ENCODE data around the gene PRDM16. TPM values are rescaled to one million over a fixed set of nuclear protein-coding genes. Genes with fewer than 3 reads are reported as not detected.

Gene PRDM16
- total RNA-seq, 1 donor from 2014 or later, result not detected

DNA sequence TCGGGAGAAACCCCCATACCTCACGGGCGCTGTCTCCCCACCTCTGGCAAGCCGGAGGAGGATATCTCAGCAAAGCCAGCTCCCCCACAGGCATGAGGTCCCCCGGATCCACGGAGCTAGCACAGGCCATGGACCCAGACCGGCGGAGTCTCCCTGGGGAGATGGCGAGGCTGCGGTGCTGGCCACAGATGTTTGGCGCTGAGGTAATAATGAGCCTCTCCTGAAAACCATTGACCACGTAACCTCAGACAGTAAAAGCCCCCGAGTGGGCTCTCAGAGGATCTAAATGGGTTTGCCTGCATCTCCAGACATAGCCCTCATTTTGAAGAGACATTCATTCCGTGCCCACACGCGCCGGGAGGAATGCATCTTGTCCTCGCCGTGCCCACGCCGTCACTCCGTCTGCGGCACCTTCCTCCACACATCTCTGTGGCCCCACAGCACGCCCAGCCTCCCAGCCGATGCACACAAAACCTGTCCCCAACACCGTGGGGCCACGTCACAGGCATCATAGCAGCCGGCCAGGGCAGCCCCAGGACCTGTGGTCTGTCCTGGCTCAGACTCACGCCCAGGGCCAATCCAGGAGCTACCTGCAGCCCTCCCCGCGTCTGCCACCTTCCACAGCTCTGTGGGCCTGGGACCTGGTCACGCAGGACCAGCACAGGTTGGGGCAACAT is 150.9 kb downstream of the PRDM16 start:
- no peak for DNase-seq (ENCODE audit: low read depth)

DNA sequence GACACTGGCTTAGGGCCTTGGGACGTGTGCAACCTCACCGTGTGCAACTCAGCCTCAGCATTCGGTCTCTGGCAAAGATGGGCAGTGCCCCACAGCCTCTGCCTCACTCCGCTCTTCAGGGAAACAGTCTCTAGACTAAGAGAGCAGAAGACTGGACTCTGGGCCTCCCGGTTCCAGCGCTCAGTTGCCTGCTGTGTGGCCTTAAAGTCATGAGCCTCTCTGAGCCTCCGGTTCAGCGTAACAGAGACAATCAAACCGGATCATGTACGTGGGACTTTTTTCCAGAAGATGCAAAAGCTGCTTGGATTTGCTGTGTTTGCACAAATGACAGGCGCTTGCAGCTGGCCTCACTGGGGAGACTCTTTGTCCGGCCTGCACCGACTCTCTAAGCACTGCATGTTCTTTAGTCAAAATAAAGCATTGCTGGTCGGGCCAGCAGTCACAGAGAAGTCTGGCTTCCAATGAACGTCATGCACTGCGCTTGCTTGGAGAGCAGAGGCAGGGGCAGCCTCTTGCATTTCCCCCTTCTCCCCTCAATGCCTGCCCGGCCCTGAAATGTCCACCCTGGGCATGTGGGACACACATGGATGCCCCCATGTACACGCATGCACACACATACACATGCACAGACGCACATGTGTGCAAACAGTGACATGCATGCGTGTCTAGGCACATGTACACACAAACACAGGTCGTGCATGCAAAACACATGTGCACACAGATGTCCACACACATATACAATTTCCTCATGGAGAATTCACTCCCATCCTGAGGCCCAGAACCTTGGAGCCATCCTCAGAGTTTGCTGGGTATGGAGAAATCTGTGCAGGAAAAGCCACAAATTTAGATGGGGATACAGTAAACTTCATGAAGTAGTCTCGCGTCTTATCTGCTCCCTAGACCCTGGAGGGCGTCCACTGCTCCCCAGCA is 152.4 kb downstream of the PRDM16 start:
- no peak for DNase-seq (ENCODE audit: low read depth)

DNA sequence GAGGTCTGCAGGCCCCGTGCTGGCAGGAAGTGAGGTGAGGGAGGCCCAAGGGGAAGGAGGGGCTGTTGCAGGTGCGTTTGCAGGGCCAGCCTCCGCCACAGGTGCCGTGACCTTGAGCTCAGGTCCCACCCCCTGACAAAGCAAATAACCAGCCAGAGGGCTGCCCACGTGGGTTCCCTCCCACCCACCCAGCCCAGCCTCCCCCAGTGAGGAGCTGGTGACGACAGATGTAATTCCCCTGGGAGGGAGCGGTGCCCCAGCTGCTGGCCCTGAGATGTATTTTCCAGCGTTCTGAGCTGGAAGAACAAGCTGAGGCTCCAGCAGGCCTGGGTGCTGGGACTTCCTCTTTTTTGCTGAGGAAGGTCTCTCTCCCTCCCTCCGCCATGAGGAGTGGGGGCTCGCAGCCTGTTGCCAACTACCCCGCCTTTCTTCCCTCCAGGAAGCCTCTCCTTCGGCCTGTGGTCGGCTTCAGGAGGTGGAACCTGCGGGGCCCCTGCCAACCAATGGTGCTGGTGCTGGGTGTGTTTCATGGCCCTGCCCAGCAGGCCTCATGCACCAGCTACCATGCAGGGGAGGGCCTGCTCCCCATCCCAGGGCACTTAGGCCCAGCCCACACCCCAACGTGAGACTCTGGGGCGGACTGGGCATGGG is 153.2 kb downstream of the PRDM16 start:
- DNase-seq (ENCODE audit: low read depth), result no peak

DNA sequence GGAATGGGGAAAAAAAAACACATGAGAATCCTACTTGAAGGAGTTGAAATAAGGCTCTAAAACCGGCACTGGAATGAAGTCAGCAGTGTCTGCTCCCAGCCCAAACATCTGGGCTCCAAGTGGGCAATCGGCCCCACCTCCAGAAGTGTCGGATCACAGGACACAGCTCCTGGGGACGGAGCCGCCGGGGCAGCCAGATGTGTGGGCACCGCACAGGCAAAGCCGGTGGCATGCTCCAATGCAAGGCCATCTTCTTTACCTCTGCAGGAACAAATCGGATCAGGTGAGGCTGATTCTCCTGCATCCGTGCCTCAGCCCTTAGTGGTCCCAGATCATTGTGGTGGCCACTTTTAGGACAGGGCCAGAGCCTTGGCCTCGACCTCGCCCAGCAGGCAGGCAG is 156.7 kb downstream of the PRDM16 start:
- DNase-seq (ENCODE audit: low read depth), result no peak

DNA sequence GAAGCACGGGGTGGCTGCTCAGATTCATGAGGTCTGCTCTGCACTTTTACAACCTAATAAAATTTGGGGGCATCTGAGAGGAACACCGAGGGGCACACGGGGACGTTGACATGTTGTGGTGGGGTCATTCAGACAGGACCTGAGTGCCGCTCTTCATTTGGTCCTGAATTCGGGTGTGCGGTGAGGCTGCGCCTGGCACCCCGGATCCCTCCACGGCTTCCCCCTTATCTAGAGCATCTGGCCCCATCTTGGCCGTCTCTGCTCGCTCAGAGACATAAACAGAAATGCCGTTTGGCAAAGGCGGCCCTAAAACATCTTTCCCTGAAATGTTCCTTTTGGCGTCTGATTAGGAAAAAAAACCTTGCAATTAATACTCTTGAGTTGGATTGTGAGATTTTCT is 157.2 kb downstream of the PRDM16 start:
- no peak for DNase-seq (ENCODE audit: low read depth)

DNA sequence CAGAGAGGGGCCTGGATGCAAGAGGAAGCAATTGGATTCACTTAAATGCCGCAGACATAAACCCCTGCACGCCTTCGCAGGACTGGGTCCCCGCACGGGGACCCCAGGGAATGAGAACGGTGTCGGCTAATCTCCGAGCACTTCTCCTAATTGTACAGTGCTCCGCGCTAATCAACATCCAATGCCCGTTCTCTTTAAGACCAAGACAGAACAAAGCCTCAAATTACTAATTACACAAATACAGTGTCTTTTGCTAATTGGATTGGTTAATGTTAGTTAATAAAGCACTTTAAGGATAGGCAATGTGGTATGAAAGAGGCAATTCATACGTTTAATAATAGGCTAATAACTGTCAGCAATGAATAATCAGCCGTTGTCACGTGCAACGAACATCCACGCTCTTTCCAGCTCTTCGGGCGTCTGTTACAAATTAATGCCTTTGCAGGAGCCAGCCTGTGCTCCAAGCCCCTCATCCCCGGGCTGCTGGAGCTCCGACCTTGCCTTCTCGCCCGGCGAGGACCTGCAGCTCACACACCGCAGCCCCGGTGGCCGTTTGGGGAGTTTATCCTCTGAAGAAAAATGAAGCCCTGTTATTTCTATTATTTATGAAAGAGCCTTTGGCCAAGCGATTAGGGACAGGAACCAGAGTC is 157.8 kb downstream of the PRDM16 start:
- no peak for DNase-seq (ENCODE audit: low read depth)

DNA sequence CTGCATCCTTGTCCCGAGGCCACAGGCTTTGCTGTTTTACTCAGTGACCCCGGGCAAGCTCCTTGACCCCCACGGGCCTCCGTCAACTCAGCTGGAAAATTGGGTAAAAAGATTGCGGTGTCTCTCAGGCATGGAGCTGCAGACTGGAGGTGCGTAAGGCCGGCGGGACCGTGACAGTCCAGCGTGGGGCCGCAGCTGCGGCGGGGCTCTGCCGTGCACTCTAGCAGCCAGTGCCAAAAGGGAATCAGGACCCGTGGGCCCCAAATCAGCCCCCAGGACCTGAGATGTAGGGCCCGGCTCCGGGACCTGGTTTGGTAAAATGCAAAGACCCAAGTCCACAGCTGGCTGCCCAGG is 158.3 kb downstream of the PRDM16 start:
- DNase-seq (ENCODE audit: low read depth), result no peak

DNA sequence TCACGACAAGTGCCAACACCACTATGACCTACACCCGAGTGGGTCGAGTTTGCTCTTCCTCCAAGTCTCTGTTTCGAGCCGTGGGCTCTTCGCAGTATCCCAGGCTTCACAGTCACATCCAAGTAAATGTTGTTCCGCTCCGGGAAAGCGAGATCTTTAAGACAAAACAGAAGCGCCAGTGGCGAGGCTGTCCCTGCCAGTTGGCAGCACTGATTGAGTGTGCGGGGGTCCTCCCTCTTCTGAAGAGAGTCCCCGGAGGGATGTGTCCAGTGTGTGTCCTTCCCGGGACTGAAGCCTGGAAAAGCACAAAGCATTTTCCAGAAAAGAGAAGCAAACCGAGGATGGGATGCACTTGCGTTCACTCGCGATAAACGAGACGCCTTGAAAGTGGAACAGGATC is 158.9 kb downstream of the PRDM16 start:
- DNase-seq (ENCODE audit: low read depth), result no peak

DNA sequence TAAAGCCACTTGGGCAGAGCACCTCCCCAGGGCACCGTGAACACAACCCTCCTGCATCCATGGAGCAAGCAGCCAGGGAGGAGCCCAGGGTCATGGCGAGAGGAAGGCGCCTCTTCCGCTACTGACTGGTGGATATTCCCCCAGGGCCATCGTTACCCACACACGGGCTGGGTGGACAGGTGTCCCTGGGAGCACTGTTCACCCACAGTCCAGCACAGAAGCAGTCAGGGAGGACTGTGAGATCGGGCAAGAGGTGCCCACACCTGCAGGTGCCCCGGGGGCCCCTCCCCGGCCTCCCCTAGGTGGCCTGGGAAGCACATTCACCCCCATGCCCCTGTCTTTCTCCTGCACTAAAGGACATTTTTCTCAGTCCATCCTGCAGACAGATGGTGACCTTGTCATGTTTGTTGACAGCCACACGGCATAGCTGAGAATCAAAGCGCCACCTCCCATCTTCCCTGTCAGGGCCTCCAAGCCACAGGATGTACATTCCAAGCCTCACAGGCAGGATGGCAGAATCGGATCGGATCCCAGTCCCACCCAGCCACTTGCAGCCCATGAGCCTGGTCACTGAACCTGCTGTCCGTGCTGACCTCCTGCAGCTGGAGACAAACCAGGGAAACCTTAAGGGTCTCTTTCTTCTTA is 160.2 kb downstream of the PRDM16 start:
- no peak for DNase-seq (ENCODE audit: low read depth)

DNA sequence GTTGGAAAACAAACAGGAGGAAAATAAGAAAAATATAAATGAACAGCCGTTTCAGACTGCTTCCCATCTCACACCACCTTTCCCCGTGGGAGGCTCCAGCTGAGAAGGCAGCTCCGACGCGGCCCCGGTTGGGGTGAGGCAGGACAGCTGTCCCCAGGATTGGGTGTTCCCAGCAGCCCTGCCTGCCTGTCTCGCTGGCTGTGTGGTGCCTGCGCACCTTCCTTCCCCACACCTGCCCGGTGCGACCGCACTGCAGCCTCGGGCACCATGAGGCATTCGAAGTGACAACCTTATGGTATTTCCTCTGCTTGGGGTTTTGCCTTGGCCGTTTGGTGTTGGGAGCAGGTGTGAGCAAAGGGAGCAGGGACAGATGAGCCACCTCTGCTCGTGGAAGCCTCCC is 161.6 kb downstream of the PRDM16 start:
- no peak for DNase-seq (ENCODE audit: low read depth)

DNA sequence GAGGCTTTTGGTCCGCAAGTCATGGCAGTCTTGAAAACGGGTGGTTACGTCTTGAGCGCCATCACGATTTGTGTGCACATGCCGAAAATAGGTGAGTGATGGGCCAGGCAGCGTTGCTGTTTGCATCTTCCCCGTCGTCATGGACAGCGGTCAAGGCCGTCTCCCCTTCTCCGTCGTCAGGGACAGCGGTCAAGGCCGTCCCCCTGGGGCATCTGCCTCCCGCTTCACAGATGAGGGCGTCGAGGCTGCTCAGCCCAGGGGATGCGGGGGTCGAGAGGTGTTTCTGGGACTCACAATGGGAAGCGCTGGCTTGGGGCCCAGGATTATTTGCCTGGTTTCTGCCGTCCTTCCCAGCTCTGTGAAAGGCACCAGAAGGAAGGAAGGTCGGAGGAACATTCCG is 162.2 kb downstream of the PRDM16 start:
- no peak for DNase-seq (ENCODE audit: low read depth)

DNA sequence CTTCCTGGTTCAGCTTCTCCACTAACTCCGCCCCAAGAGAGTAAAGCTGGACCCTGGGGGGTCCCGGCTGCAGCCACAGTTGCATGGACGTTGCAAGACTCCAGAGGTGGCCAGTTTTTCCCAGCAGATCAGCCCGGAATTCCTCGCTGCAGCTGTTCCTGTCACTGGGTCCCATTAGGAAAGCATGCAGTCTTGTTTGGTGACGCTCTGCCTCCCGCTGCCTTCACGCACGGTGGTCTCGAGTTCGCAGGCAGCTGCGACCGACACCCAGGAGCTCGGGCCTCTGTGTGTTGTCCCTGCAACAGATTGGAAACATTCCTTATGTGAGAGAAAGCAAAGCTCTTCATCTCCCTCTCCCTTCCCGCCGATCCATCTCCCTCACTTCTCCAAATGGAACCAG is 162.8 kb downstream of the PRDM16 start:
- no peak for DNase-seq (ENCODE audit: low read depth)

DNA sequence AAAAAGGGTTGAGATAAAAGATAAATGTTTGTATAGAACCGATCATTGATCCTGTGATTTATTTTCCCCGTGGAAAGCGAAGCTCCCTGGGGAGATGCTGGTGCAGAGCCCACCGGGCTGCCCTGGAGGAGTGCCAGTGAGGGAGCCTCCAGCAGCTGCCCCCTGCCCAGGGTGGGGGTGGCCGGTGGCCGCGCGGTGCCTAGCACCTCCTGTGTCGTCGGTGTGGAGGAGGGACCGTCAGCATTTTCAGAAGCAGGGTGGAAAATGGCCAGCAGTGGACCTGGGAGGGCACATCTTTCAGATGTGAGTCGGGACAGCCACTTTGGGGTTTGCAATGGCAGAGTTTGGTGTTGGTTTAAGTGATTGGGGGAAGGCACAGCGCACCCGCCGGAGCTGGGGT is 164.0 kb downstream of the PRDM16 start:
- DNase-seq (ENCODE audit: low read depth), result no peak

DNA sequence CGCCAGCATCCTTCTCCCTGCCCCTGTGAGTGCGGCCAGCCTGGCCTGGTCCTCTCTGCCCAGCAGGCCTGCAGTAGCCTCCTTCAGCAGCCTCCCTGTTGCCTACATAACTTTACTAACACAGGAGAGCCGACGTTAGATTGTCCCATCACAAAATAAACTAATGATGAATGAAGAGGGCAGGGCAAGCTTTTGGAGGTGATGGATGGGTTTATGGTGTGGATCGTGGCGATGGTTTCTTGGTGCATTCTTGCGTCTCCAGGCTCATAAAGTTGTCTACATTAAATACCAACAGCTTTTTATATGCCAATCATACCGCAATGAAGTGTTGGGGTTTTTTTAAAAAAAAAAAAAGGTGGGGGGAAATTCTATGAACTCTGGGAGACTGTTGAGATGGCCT is 164.5 kb downstream of the PRDM16 start:
- no peak for DNase-seq (ENCODE audit: low read depth)

DNA sequence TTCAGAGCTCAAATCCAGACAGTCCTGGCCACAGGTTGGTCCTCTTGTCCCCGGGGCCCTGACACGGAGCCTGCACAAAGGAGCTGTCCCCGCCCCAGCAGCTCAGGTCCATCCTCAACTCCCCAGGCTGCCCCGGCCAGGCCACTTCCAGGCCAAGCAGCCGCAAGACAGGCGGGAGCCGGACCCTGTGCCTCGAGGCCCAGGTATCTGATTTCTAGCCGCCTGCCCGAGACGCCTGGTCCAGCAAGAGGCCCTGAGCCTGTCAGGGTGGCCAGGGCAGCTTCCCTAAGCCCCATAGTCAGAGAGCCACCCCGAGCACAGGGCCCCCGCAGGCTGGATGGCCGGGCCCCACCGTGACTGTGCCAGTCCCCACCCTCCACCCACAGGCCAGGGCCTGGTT is 165.3 kb downstream of the PRDM16 start:
- no peak for DNase-seq (ENCODE audit: low read depth)

DNA sequence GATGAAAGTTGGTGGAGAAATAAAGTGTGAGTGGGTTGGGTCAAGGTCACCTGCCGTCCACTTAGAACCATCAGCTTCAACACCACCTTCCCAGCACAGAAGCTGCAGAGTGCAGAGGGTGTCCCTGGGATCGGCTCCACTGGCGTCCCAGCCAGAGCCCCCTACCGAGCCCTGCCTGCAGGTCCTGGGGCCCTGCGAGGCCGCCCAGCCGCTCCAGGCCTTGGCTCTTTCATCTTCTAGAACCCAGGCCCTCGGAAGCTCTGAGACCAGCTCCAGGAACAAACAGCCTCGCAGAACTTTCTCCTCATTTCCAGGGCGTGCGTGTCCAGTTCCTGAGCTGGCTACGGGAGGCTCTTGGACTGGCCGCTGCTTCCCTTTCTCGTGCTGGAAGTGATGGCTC is 166.0 kb downstream of the PRDM16 start:
- DNase-seq (ENCODE audit: low read depth), result no peak

DNA sequence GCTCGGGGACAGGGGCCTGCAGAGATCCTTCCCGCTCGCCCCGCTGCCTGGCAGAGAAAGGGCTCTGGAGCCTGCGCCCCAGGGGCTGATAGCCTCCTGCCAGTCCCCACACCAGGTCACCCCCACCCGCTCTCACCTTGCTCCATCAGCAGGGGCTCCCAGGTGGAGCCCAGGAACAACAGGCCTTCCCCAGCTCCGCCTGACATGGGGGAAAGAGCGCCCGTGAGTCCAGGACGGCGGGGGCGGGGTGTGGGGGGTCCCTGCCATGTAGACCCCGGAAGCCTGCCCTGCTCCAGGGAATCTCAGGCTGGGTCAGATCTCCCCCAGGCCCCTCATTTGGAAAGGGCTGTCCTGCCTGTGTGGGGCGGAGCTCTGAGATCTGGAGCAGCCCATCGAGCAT is 166.5 kb downstream of the PRDM16 start:
- DNase-seq (ENCODE audit: low read depth), result no peak

DNA sequence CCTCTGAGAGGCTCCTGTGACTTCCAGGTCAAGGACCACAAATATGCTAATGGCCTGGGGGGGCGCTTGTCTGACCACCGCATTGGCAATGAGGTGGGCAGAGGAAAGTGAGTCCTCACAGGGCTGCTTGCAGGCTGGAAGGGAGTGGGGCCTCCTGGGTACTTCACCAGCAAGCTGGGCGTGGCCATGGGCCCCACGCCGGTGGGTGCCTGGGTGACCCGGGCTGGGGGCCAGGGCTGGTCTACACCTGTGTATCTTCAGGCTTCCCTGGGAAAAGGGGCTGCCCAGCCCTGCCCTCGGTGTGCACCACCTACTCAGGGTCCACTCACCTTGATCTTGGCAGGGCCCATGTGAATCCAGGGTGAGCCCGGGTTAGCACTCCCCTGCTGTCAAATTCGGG is 167.4 kb downstream of the PRDM16 start:
- DNase-seq (ENCODE audit: low read depth), result no peak

DNA sequence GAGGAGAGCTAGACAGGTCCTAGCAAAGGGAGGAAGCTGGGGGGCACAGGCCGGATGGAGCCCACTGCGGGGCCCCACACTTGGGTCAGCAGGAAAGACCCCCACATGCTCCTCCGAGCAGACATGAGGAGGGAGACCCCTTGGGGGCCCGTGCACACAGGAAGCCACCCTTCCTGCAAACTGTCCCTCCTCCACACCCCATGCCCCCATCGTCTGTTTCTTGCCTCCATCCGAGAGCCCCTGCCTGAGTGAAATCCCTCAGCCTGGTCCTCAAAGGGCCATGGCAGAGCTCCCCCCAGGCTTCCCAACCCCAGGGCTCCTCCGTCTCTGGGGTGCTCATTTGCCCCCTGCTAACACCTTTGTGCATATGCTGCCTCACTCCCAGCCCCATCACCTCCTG is 168.0 kb downstream of the PRDM16 start:
- DNase-seq (ENCODE audit: low read depth), result no peak

DNA sequence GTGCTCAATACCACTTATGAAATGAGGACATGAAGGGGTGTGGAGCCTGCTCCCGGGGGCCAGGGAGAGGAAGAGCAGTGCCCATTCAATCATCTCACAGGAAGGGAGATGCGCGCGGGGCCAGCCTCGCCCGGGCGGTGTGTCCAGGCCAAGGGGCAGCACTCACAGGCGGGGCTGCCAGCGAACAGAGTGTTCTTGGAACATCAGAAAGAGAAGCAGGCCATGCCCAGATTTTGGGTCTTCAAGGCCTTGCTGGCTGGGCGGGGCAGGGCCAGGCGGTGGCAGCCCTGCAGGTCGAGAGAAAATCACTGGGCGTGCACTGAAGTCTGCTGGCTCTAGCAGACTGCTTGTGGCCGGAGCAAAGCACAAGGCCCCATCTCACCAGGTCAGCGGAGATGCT is 168.6 kb downstream of the PRDM16 start:
- no peak for DNase-seq (ENCODE audit: low read depth)

DNA sequence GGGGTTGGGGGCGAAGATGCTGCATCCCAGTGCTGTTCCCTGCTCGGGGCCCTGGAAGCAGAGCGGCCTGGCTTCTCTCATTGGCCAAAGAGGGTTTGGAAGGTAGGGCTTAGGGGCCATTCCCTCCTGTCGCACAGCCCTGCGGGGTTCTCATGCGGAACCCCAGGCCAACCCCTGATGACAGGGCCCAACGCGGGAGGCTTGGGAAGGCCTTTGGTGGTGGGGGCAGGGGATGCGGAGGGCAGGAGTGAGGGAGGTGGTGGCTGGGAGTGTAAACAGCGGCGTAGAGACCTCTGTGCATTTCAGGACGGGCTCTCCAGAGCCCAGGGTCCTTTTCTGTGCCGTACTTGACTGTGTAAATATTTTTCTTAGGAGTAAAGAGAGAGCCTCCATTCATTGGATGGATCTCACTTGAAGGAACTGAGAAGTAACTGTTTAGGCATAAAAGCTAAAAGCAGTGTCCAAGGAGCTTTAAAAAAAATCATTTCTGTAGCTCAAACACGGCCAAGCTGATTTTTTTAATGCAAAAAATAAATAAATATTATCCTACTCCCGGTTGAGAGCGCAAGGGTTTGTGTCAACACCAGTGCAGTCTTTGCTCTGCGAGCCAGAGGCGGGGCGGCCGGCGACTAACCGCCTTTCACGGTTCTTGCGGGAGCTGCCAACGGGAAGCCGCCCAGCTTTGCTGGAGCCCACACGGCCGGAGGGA is 169.1 kb downstream of the PRDM16 start:
- DNase-seq (ENCODE audit: low read depth), result no peak
